Upper lobe of left lung (tissue), 6 donors: ENCODE measurements around the gene RHOF. TPM values are rescaled to one million over a fixed set of nuclear protein-coding genes. Genes with fewer than 3 reads are reported as not detected.
"Not testable (repeated sequence)": the region's sequence is repeated elsewhere in the genome, so short reads cannot be mapped to it uniquely, and the experiment has no call there.

Experiments used
- ATAC-seq, 2 donors: fragments of 200-7000 bp; cut with Tn5 transposase; one replicate each; pipeline ENCODE4 v1.9.1; 2022; ENCODE audit warnings: mild to moderate bottlenecking in 2 of 2, moderate library complexity in 2 of 2; ENCODE audit not compliant: low FRiP score in 2 of 2
- DNase-seq, 2 donors: peaks; one replicate each; pipeline ENCODE4 v3.0.0-alpha.2; 2019 to 2020
- H3K27ac ChIP-seq, 4 donors: fragments of 200-600 bp; sonication (generic); one replicate each; pipeline ENCODE4 v1.5.1; 2016 to 2019
- H3K27me3 ChIP-seq, 4 donors: fragments of 200-600 bp; sonication (generic); one replicate each; pipeline ENCODE4 v1.5.1; 2017 to 2019
- H3K36me3 ChIP-seq, 4 donors: fragments of 200-600 bp; sonication (generic); one replicate each; pipeline ENCODE4 v1.5.1; 2016 to 2019
- H3K4me1 ChIP-seq, 4 donors: fragments of 200-600 bp; sonication (generic); one replicate each; pipeline ENCODE4 v1.5.1; 2018 to 2019
- H3K4me3 ChIP-seq, 4 donors: fragments of 200-600 bp; sonication (generic); one replicate each; pipeline ENCODE4 v1.5.1; 2017 to 2019; ENCODE audit warnings: mild to moderate bottlenecking in 2 of 4, moderate library complexity in 1 of 4
- H3K9me3 ChIP-seq, 4 donors: fragments of 200-600 bp; sonication (generic); one replicate each; pipeline ENCODE4 v1.5.1; 2018 to 2019
- EP300 ChIP-seq, 4 donors: sonication (generic); formaldehyde crosslinking; IDR thresholded peaks; one replicate each; pipeline ENCODE4 v1.5.1; 2017; ENCODE audit warnings: antibody characterized with exemption in 4 of 4, control low read depth in 2 of 4
- POLR2A ChIP-seq, 4 donors: fragments of 450-650 bp; IDR thresholded peaks; one replicate each; pipeline ENCODE4 v1.5.1; 2016 to 2017; ENCODE audit warnings: antibody characterized with exemption in 4 of 4, mild to moderate bottlenecking in 2 of 4
- POLR2AphosphoS5 ChIP-seq, 2 donors: sonication (generic); formaldehyde crosslinking; IDR thresholded peaks; one replicate each; pipeline ENCODE4 v1.5.1; 2017; ENCODE audit warnings: antibody characterized with exemption in 2 of 2
- WGBS, 2 donors: methylation state at CpG; one replicate each; pipeline ENCODE4 v1.1.5; 2017 to 2018; 5-methylcytosine and 5-hydroxymethylcytosine counted together
- total RNA-seq, 6 donors: library from RNA; depleted of rRNA in 4 of 6; stranded (reverse); fragments of >200 nt in 4 of 6; gene quantifications; one replicate each; pipeline versions ENCODE4 v1.1.0 to v1.2.1, GENCODE V29; 2016 to 2021
- TF ChIP-seq, protein P1 (sequence below), 6 experiments: fragments of 450-650 bp in 4 of 6; fragments of 200-600 bp in 2 of 6; sonication (generic) in 2 of 6; IDR thresholded peaks; one replicate each; pipeline ENCODE4 v1.5.1; 2016 to 2019; ENCODE audit warnings: antibody characterized with exemption in 6 of 6
- donor health status: DM: no; HTN: no; CAD: no; lungs with moderate emphysema.
- donor health status: DM: no; HTN: yes; CAD: no; lungs with severe emphysema.

Gene RHOF
- total RNA-seq, 6 donors from 2014 or later = 33.5 to 145 (median 45.5) TPM

DNA sequence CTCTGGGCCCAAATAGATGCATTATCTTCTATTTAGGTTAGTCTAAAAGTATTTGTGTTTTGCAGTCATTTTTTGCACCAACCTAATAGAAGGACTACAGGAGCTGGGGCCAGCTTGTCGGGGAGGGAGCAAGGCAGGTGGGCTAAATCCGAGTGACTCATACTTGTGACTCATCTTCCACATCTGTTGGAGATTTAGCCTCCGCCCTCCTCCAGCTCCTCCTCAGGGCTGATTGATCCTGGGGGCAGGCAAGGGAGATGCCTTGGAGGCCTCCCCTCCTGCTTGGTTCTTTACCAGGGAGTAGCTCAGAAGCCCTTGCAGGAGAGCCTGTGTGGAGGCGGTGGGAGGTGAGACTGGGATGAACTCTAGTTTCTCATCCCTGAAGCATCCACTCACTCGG lies 27.9 kb downstream of the RHOF start:
- TF ChIP-seq POLR2A (IDR thresholded peaks at IDR 0.05) = no peak
- TF ChIP-seq, protein P1, sequence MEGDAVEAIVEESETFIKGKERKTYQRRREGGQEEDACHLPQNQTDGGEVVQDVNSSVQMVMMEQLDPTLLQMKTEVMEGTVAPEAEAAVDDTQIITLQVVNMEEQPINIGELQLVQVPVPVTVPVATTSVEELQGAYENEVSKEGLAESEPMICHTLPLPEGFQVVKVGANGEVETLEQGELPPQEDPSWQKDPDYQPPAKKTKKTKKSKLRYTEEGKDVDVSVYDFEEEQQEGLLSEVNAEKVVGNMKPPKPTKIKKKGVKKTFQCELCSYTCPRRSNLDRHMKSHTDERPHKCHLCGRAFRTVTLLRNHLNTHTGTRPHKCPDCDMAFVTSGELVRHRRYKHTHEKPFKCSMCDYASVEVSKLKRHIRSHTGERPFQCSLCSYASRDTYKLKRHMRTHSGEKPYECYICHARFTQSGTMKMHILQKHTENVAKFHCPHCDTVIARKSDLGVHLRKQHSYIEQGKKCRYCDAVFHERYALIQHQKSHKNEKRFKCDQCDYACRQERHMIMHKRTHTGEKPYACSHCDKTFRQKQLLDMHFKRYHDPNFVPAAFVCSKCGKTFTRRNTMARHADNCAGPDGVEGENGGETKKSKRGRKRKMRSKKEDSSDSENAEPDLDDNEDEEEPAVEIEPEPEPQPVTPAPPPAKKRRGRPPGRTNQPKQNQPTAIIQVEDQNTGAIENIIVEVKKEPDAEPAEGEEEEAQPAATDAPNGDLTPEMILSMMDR (IDR thresholded peaks at IDR 0.05) = no peak
- TF ChIP-seq POLR2AphosphoS5 (IDR thresholded peaks at IDR 0.05) = no peak
- no peak for TF ChIP-seq EP300 (IDR thresholded peaks at IDR 0.05)
- no peaks in the 10 kb centered on the region for H3K9me3 ChIP-seq
- H3K36me3 ChIP-seq = peaks cover 0 to 4% (median 0%) of the 10 kb centered on the region in 4 donors
- peak in 1 of 2 donors; percentile 74 for ATAC-seq
- H3K27ac ChIP-seq = no peak overlapping the region
- H3K4me3 ChIP-seq = no peak overlapping the region
- 91 to 94% methylated on average over 3 to 5 of the region's 5 CpGs for WGBS, 2 donors
- H3K27me3 ChIP-seq = no peaks in the 10 kb centered on the region
- no peaks in the 10 kb centered on the region for H3K4me1 ChIP-seq
- no peak for DNase-seq

DNA sequence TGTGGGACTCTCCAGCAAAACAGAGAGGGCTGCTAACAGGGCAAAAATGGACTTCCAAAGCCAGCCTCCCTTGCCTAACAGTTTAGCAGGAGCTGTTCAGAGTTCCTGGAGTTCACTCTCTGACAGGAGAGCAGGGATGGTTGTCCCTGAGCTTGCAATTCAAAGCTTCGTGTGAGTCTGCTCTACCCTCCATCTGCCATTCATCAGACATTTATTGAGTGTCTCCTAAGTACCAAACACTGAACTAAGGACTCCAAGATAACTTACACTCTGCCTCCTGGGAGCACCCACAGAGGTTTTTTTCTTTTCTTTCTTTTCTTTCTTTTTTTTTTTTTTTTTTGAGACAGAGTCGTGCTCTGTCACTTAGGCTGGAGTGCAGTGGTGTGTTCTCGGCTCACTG lies 28.7 kb downstream of the RHOF start:
- H3K36me3 ChIP-seq = peaks cover 0 to 4% (median 0%) of the 10 kb centered on the region in 4 donors
- no peaks in the 10 kb centered on the region for H3K9me3 ChIP-seq
- TF ChIP-seq POLR2A (IDR thresholded peaks at IDR 0.05) (no peak), EP300 (IDR thresholded peaks at IDR 0.05) (no peak), POLR2AphosphoS5 (IDR thresholded peaks at IDR 0.05) (no peak)
- TF ChIP-seq, protein P1 (IDR thresholded peaks at IDR 0.05) = no peak
- no peaks in the 10 kb centered on the region for H3K4me1 ChIP-seq
- no peak overlapping the region for H3K4me3 ChIP-seq
- no peak overlapping the region for H3K27ac ChIP-seq
- no peaks in the 10 kb centered on the region for H3K27me3 ChIP-seq
- ATAC-seq (no peak), DNase-seq (no peak)
- 100% methylated on average over 3 of the region's 3 CpGs for WGBS, 2 donors

DNA sequence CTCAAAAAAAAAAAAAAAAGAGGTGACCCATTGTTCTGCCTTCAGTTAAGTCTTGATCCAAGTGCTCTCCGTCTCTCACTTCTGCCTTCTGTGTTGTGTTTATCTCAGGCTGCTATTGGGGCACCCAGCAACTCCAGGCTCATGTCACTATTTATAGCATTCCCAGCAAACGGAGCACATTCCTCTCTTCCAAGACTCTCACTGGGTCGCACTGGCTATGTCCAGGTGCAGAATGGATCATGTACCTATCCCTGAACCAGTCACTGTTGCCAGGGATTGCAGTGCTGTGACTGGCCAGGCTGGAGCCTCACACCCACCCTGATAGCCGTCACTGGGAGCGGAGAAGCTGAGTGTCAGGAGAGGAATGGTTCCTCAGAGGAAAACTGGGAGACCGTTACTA lies 31.2 kb downstream of the RHOF start:
- Histone ChIP-seq H3K36me3 (peaks cover 0 to 4% (median 2%) of the 10 kb centered on the region in 4 donors), H3K9me3 (no peaks in the 10 kb centered on the region), H3K4me1 (no peaks in the 10 kb centered on the region), H3K27me3 (no peaks in the 10 kb centered on the region), H3K4me3 (no peak overlapping the region), H3K27ac (no peak overlapping the region)
- TF ChIP-seq EP300 (IDR thresholded peaks at IDR 0.05) = no peak
- TF ChIP-seq POLR2AphosphoS5 (IDR thresholded peaks at IDR 0.05) = no peak
- TF ChIP-seq, protein P1 (IDR thresholded peaks at IDR 0.05) = no peak
- TF ChIP-seq POLR2A (IDR thresholded peaks at IDR 0.05) = no peak
- DNase-seq (no peak), ATAC-seq (no peak)
- 70 to 93% methylated on average over 6 of the region's 6 CpGs for WGBS, 2 donors

DNA sequence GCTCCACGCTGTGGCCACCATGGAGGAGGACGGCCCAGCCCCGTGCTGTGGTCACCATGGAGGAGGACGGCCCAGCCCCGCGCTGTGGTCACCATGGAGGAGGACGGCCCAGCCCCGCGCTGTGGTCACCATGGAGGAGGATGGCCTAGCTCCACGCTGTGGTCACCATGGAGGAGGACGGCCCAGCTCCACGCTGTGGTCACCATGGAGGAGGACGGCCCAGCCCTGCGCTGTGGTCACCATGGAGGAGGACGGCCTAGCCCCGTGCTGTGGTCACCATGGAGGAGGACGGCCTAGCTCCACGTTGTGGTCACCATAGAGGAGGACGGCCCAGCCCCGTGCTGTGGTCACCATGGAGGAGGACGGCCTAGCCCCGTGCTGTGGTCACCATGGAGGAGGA lies 35.0 kb downstream of the RHOF start:
- H3K9me3 ChIP-seq, H3K4me3 ChIP-seq, H3K36me3 ChIP-seq, ATAC-seq, H3K27me3 ChIP-seq, H3K27ac ChIP-seq: not testable (repeated sequence)
- H3K4me1 ChIP-seq = peaks cover 0 to 14% (median 4%) of the 10 kb centered on the region in 4 donors
- WGBS, 2 donors = 95 to 96% methylated on average over 15 to 18 of the region's 22 CpGs
- DNase-seq = peak in 1 of 2 donors; percentile 59

DNA sequence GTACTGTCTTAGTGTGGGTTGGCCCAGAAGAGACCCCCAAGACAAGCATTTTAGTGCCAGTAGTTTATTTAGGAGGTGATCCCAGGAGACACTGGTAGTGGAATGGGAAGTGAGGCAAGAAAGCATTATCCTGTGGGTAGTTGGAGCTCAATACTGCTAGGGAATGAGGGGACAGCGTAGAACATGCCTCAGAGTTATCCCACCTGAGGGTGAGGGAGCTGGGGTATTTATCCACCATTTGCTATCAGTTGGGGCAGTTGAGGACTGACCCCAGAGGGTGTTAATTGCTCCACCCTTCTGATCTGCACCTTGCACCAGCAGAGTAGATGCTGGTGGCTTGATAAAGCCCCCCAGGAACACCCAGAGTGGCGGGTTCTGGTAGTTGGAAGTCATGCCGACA lies 37.9 kb downstream of the RHOF start:
- ATAC-seq (no peak), DNase-seq (no peak)
- Histone ChIP-seq H3K27ac (no peak overlapping the region), H3K4me3 (no peak overlapping the region), H3K36me3 (peaks cover 0 to 7% (median under 1%) of the 10 kb centered on the region in 4 donors), H3K4me1 (peaks cover 0 to 14% (median 4%) of the 10 kb centered on the region in 4 donors), H3K9me3 (no peaks in the 10 kb centered on the region), H3K27me3 (no peaks in the 10 kb centered on the region)
- TF ChIP-seq, protein P1 (IDR thresholded peaks at IDR 0.05) = no peak
- TF ChIP-seq POLR2A (IDR thresholded peaks at IDR 0.05) = no peak
- no peak for TF ChIP-seq EP300 (IDR thresholded peaks at IDR 0.05)
- no peak for TF ChIP-seq POLR2AphosphoS5 (IDR thresholded peaks at IDR 0.05)
- 93 to 100% methylated on average over 3 of the region's 3 CpGs for WGBS, 2 donors
